Activated effector memory CD4-positive, alpha-beta T cell treated with Interleukin-2 at 50 U/mL for 16 hours (primary cell): ENCODE results near the gene AGFG2.
"Not testable (repeated sequence)": the region's sequence is repeated elsewhere in the genome, so short reads cannot be mapped to it uniquely, and the experiment has no call there.

Experiments
- DNase-seq: peaks from one replicate; pipeline ENCODE4 v3.0.0-alpha.2; 2020

Gene AGFG2

DNA sequence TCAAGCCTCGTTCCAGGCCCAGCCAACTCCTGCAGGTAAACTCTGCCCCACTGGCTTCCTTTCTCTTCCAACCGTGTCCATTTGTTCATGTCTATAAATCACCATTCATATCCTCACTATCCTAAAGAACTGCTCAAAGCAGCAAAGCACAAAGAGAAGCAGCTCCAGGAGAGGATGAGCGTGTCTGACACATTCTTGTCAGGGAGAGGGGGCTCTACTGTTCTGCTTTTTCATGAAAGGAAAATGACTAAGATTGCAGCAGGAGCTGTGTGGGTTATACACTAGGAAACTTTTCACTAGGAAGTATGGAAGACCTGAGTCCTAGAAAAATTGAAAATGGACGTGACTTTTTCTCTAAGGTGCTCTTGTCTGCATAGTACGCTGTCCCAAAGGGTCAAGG lies 16.7 kb downstream of the AGFG2 start:
- no peak for DNase-seq

DNA sequence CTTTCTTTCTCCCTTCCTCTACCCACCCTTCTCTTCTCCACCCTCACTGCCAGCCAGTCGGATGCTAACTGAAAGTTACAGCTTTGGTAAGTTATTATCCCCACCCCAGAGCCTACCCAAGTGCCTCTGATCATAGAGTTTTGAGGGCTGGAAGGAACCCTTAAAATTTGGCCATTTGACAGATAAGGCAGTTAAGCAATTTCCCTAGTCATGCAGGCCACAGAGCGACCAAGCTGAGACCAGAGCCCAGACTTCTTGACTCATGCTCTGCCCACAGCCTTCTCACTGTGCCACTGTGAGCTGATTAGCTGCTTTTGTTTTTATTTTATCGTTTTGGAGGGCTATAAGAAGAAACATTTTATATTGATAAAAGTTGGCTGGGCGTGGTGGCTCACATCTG lies 17.5 kb downstream of the AGFG2 start:
- no peak for DNase-seq

DNA sequence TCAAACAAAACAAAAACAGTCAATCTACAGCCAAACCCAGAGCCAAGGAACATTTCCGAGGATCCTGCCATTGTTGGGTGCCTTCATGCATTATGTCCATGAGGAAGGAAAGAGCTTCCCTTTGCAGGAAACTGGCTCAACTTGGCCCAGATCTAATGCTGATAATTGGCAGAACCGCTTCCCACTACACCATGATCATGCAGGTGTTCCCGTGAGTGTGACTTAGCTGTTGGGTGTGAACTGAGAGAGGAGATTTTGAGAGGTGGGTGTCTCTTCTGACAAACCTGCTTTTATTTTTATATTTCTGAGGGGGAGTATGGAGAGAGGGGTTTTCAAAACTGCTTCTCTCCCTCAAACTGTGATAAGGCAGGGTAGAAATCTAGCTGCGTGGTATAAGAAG lies 20.1 kb downstream of the AGFG2 start:
- no peak for DNase-seq

DNA sequence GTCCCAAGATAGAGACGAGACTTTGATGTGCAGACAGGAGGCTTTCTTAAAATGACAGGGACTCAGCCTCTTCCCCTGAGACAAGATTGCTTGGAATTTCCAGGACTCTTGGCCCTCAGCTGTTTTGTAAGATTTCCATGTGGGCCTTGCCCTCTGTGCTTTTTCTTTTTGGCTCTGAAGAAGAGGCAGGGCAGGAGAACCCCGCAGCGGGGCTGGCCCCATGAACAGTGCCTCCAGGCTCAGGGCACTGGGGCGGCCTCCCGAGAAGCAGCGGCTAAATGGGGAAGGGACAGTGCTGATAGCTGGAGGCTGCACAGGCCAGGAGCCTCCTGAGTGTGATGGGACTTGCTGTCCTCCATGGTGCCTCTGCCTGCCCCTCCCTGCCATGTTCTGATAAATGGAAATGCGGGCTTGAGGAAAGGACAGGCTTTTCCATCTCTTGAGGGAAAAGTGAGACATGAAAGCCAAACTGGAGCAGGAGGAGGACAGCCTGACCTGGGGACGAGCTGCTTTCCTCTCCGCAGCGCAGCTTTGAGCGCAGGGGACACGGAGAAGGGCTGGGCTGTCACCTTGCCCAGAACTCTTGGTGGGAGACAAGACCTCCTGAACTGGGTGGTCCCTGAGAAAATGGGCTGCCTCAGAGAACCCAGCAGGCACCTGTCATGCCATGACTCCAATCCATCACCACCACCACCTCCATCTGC lies 22.6 kb downstream of the AGFG2 start:
- no peak for DNase-seq

GRCh38 chr7:100562195-100563099 lies 23.4 kb downstream of the AGFG2 start:
- no peak for DNase-seq

GRCh38 chr7:100563100-100563564 lies 24.1 kb downstream of the AGFG2 start:
- DNase-seq, result no peak

DNA sequence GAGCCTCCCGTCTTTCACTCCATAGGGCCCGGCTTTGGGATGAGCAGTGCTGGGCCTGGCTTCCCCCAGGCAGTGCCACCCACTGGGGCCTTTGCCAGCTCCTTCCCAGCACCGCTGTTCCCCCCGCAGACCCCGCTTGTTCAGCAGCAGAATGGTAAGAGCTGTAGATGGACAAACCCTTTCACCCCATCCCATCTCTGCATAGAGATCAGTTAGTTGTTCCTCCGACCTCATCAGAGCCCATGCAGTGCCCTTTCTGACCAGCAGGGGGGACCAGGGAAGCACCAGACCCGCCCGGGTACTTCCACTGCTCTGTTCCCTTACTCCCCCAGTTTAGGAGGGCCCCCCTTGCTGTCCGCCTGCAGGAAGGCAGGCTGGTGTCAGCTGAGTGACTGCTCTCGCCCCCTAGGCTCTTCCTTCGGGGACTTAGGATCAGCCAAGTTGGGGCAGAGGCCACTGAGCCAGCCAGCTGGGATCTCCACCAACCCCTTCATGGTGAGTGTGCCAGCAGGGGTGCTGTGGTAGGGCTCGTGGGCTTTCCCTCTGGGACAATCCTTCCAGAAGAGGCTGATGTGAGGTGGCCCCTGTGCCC lies 24.9 kb downstream of the AGFG2 start:
- peak; percentile 69 for DNase-seq

DNA sequence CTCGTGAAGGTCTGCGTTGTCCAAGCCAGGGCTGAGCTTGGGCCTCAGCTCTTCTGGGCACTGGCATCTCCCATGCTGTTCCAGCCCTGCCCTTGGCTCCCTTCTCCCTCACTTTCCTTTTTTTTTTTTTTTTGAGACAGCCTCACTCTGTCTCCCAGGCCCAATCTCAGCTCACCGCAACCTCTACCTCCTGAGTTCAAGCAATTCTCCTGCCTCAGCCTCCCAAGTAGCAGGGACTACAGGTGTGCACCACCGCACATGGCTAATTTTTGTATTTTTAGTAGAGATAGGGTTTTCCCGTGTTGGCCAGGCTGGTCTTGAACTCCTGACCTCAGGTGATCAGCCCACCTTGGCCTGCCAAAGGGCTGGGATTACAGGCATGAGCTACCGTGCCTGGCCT lies 25.4 kb downstream of the AGFG2 start:
- not testable (repeated sequence) for DNase-seq

DNA sequence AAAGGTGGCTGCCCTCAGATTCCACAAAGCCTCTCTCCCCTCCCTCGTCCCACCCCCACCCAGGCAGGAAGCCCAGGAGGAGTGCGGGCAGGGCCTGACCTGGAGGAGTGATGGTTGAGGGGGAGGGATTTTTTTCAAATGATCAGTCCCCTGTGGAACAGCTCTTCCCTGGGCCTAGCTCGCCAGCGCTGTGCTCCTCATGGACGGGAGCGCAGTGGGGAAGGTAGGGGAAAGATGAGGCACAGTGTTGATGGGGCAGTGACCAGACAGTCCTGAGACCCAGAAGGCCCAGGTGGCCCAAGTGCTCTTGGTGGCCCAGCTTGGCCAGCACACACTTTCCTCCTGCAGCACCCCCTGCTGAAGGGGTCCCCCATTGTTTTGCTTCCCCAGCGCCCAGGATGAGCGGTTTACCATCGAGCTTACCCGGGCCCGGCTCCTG lies 26.1 kb downstream of the AGFG2 start:
- DNase-seq, result no peak

GRCh38 chr7:100566018-100566531 lies 27.1 kb downstream of the AGFG2 start:
- DNase-seq, result no peak

GRCh38 chr7:100567031-100567730 lies 28.2 kb downstream of the AGFG2 start:
- no peak for DNase-seq

DNA sequence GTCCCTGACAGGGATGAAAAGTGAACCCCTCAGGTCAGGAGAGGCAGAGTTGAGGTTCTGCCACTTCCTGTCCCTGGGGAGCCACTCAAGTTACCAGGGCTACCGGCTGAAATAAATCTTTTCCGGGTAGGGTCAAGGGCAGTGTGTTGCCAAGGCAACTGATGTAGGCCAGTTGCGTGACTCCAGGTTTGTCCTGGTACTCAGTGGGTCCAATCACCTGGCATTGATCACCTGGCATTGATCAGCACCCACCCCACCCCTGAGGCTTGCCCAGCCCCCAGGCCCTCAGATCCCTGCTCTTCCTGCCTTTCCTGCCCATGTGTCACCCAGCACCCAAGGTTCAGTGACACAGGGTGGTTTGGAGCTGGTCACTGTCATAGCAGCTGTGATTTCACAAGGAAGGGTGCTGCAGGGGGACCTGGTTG lies 28.8 kb downstream of the AGFG2 start:
- no peak for DNase-seq

DNA sequence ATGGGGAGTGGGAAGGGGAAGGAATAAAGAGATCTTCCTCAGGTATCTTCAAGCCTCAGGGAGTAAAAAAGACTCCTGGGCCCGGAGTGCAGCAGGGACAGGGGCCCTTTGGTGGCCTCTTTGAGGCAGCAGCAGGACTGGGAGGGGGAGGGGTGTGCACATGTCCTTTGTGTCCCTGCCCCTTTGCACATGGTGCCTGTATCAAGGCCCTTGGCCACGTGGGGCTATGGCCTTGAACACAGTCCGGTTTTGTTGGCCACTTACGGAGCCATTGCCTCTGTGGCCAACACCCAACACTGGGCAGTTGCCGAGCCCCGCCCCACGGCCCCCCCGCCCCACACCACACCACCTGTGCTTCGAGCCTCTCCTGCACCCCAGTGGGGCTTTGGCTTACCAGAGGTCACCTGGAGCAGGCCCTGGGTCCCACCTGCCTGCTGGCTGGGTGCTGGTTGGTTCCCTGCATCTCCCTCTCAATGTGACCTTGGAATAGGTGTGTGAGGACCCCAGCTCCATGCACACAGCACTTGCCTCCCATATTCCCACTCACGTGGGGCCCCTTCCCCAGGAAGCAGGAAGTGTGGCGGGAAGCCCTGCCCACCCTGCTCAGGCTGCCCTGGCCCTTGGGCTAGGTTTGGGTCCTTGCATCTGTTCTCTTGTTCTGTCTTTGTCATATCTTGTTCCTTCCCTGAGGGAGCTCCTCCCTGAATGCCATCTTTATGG lies 29.3 kb downstream of the AGFG2 start:
- DNase-seq, result no peak

DNA sequence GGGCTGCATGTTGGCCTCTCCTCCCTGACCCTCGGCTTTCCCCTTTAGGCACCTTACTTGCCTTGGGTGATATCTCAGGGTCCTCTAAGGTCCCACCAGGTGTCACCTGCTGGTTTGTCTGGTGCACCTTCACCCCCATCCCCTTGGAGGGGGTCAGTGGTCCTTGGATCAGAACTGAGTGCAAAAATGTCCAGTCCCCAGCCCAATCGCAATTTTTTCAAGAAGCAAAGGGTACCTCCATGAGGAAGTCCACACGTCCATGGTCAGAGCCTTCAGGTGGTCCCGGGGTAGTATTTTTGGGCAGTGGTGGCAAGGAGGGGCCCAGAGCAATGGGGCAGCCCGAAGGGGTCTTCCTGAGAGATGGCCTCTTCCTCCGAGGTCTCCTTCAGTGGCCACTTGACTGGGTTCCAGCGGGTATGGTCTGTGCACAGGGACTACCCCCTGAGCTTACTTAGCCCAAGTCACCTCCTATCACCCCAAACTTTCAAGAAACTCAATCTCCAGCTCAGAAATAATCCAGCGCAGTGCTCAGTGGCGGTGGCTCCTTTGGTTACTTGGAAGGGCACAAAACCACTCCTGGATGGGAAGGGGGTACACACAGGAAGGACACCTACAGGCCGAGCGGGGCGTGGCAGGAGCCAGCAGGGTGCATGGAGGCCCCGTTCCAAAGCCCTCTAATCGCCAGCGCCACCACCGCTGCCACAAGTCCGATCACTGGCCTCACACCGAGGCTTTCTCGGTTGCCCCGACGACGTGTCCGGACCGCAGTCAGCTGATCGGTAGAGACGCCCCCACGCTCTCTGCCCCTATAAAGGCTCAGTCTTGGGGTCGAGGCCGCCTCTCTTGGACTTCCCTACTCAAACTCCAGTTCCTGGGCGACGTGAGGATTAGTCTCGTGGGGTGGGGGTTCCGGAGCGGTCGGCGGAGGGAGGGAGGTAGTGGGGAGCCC lies 30.2 kb downstream of the AGFG2 start:
- peak; percentile 30 for DNase-seq

DNA sequence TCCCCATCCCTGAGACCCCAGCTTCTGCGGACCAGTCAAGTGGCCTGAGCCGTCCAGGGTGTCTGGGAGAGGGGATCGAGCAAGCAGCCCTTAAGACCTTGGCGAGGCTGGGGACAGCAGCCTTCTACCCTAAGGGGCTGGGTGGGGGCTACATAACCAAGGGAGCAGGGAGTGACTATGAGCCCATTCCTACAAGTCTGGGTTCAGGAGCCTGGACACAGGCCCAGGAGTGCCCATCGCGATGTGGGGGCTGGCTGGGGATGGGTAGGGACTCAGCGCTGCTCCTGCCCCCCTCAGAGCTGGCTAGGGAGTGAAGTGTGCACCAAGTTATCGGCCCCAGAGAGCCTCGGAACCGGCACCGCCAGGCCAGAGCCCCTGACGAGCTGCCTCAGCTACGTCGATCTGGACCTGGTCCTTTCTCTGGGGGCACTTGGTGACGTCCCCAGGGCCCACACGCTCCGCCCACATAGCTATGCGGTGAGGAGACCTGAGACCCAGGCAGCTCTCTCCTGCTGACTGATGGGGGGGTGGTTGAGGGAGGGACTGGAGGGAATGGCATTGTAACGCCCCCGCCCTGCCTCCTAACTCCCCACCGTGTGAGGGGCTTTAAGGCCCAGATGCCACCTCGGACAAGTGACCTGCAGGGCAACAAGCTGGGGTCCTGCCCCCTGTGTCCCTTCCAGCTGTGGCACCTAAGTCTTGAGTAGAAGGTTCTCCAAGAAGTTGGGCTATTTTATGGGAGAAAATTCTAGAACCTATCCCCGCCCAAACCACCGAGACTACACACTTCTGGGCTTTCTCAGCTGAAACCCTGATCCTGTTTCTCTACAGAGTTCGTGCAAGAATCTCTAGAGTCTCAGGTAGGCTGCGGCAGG lies 32.2 kb downstream of the AGFG2 start:
- no peak for DNase-seq

- DNase-seq, result no peak
Measured at GRCh38 chr7:100571829-100572116, 32.8 kb downstream of the AGFG2 start.

GRCh38 chr7:100572281-100572948 lies 33.4 kb downstream of the AGFG2 start:
- DNase-seq, result no peak

DNA sequence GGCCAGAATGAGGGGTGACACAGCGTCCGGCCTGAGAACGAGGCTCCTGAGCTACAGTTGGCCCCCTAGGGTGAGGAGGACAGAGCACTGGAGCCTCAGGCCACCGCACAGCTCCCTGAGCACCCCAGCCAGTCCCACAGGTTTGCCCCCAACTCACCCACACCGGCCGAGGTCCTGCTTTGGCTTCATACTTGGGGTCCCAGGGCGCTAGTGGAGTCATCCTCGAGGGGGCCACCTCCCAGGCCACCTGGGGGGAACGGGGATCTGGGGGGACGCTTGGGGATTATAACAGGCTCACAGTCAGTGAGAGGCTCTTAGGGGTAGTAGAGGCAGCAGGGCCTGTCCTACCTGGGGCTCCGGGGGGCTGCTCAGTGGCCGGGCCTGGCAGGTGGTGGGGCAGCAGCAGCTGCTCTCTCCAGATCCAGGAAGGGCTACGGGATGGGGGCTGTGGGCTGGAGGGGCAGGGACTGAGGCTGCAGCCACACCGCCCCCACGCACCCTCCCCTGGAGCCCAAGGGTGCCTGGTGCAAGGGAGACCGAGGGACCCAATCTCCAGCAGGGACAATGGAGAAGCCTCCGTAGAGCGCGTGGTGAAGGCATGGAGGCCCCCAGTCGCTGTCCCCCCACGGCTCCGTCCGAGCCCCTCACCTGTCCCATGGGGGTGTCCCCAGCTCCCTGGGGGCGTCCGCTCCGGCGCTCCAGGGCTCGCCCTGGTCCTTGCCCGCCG lies 34.1 kb downstream of the AGFG2 start:
- DNase-seq, result no peak
